Measurements from ENCODE around the gene VCAN.

VCAN gene

DNA sequence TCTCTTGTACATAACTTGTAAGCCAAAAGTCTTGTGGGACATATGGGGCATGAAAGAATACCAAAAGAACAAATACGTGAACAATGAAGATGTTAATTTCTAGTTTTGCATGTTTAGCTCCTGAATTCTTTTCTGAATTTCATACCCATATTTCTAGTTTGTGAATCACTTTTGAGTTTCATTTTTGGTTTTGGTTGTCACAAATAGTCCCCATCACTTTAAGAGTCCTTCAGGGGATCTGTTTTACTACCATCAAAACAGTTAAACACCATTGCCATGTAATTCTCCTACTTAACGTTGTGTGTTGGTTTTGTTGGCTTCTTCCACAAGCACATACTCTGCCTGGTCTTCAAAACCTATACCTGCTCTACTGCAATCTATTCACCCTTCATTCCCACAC, 27.0 kb downstream of the VCAN start:
- DNase-seq, result no peak

DNA sequence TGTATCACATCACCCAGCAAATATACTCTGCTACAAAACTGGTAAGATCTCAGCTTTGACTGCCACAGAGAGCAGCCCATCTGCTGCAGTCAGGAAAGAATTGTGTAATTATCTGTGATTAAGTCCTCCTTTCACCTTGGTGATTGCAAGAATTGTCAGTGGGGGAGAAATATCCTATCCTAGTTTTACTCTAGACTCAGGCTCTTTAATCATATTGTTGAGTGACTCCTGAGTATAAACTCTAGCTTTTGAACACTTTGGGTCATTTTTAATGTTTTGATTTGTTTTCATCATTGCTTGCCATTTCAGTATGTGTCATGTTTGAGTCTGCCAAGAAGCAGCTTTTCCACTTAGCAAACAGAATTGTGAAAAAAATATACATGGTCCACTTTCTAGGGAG, 32.1 kb downstream of the VCAN start:
- no peak for DNase-seq

DNA sequence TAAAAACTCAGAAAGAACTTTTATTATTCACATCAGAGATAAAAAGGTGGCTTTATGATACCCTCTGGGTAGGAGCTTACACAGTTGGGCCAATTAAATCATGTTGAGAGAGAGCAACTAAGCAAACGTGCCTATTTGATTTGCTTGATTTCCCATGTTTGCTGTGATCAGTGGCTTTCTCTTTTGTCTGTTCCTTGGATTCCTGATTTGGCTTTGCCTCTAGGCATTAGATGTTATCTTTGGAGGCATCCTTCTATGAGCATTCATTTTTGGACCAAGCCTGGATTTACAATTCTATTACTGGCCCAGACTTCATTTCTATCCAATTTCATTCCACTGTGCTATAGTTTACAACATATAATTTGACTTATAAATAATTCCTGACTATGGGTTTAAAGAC, 35.9 kb downstream of the VCAN start:
- no peak for DNase-seq

DNA sequence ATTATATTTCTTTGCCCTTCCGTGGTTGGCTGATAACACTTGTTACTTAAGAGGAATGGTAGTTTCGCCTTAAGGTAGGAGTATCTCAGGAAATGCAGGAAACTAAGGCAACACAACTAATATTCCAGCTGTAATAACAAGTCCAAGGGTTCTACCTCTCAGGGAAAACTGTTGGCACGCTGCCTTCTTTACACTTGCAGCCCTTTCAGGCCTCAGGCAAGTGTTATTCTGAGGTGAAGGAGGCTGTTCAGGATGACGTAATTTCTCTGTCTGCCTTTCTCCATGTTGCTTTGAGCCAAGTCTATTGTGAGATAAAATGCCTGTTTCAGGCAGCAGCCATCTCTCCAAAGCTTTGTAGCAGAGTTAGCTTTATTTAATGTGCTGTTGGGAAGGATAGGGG, 38.0 kb downstream of the VCAN start:
- no peak for DNase-seq

DNA sequence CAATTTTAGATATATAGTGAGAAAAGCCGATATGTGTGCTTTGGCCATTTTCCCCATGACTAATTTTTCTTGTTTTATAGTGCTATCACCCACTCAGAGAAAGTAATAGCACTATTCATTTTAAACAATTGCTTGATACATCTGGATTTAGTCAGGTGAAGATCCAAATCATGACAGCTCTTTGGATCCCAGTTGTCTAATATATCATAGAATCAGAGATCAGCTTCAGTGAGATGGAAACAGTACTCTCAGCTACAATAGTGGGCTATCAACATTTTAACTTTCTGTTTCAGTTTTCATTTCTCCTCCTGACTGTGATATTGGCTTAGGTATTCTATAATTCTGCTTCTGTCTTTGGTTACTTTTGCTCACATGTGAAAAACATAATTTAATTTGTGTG, 38.7 kb downstream of the VCAN start:
- no peak for DNase-seq

DNA sequence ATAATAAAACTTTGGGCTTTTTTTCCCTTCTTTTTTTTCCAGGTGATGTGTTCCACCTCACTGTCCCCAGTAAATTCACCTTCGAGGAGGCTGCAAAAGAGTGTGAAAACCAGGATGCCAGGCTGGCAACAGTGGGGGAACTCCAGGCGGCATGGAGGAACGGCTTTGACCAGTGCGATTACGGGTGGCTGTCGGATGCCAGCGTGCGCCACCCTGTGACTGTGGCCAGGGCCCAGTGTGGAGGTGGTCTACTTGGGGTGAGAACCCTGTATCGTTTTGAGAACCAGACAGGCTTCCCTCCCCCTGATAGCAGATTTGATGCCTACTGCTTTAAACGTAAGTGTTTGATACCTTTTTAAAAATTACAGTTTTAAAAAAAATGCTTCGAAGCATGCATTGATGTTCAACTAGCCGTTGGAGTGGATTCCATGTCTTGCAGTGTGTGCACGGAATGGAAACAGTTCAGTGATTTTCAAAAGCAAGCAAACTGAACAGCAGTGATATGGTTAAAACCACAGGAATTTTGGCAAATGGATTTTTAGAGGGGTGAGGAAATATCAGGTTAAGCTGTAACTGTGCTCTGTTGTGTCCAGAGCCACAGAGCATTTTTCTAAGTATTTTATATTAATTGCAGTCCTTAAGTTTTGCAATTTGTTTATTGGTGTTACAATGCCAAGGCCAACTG, 40.7 kb downstream of the VCAN start:
- no peak for DNase-seq

DNA sequence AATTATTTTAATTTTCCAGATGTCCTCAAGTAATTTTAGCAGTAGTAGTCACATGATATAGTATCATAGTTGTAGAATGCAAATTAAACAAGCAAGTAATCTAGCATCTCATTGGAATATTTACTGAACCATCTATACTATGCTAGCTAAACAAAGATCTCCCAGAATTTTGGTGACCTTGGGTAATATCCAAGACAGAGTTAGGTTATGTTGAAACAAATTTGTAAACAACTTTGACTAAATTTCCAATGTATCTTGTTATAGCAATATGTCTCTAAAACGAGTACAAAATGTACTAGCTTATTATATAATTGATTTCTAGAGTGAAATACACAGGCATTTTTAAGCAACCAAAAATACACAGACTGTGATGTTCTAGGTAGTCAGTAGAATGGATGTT, 41.5 kb downstream of the VCAN start:
- DNase-seq, result no peak

DNA sequence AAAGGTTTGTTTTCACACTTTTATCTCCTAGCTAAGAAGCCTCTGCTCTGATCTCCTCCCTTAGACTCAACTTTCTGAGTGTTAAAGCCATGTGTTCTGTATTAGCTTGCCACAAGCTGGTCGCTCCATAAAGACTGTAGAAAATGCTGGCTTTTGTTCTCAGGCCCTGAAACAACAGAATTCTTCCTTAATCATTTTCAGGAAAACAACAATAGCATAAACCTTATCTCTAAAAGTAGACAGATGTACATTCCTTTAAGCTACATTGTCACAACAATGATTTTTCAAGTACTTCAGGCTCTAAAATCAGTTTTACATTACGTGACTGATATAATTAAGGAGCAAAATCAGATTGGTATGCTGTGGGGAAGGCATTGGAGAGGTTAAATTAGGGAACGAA, 41.9 kb downstream of the VCAN start:
- no peak for DNase-seq

DNA sequence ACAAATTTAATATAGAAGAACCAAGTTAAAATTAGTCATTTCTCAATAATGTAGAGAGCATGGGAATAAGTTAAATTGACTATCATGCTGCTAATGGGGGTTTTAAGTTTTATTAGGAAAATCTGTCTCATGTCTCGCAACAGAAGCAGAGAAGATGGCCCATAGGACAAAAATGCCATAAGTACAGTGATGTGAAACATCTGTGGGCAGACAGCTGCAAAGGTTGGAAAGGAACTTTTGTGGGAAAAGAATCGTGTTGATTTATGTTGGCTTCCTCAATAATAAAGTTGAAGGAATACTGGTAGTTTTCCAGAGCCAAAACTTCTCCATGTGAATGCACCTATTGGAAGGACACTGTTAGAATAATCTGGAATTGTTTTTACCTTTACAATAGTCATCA, 44.8 kb downstream of the VCAN start:
- no peak for DNase-seq

DNA sequence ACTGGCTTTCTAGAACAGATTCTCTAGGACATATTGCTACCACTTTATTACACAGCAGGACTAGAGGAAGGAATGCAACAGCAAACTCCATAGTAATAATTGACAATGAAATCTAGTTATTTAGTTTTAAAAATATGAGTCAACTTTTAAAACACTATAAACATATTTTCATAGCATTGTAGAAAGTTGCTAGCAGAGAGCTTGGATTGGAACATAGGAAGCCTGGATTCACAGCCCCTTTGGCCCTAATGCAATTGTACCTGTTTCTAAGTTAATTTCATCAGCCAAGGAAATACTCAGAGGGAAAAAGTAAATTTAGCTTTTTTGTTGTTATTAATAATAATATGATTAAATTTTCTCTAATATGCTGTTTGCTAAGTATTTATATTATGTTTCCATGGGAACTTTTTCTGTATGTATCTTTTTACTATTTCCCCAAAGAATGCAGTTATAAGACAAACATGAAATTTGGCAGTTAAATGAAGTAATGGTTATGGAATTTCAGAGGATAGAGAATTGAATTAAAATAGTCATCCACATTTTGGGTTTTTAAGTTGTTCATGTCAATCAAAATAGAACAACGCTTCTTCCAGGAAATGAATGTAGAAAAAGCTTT, 45.6 kb downstream of the VCAN start:
- no peak for DNase-seq

DNA sequence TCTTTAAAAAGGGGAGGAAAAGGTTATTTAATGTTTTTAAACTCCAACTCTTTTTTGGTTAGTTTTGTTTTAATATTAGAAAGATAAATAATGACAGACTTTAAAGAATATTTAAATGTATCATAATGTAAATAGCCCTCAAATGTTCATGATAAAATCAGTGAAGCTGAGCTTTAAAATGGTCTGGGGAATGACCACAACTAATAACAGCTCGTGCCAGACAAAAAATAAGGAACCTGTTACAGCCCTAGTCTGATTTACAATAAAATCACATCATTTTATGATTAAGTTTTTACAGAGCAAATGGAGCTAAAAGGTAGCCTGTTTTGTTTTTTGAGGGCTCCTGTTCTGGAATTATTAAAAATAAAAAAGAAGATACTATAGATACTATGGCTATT, 46.1 kb downstream of the VCAN start:
- no peak for DNase-seq

DNA sequence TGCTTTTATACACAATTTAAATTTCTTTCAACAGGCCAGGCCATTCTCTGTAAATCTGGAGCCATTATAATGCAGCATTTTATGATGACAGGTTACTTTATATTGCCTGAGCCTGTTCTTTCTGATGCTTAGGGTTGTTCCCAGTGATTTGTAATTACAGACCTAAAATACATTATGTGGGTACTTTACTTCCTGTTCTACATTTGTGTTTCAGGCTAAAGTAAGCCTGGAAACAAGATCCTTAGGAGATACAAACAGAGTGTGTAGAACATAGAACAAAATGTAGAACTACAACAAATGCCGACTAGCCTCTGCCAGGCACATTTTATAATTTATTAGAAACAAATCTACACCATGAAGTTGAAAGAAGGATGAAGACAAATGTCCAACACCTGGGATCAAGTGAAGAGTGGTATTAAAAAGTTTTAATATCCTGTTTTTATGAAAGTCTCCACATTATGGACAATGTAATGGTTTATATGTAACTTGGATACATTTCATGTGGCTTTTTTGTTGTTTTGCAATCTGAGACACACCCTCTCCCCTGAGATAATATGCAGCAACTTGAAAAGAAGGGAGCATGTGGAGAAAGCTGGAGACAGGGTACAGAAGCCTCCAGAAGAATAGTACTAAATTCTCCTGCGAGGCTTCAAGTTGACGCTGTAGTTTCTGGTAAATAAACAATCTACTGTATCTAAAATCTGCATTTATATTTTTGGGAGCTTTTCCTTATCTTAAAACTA, 46.9 kb downstream of the VCAN start:
- DNase-seq, result no peak

DNA sequence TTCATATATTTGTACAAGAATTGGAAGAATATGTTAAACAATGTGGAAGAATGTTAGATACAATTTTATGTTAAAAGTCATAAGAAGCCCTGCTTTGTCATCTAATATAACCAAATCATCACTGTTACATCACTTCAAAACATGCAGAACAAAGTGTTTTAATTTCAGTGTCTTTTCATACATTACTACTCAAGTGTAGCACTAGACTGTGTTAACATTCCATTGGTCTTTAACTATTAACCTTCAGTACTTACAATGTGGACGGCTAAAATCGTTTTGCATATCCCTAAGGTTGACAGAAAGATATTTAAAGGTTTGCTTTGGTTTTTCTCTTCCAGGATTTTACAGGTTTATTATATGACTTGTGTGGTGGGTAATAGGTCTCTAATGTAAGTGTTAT, 50.9 kb downstream of the VCAN start:
- DNase-seq, result no peak

DNA sequence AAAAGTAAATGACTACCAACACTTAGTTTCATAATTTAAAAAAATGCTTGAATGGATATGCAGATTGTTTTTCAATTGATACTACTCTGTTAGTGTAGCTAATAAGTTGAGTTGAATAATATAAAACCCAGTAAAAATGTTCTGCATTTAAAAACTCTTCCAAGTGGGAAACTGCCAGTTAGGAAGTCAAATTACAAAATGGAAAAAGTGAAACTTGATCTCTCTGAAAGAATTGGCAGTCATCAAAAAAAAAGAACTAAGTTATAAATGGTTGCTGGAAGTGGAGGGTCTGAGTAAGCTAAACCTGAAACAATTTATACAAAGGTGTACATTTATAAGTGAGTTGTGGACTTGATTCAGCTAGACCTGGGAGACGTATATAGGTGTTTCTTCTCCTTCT, 52.4 kb downstream of the VCAN start:
- no peak for DNase-seq

DNA sequence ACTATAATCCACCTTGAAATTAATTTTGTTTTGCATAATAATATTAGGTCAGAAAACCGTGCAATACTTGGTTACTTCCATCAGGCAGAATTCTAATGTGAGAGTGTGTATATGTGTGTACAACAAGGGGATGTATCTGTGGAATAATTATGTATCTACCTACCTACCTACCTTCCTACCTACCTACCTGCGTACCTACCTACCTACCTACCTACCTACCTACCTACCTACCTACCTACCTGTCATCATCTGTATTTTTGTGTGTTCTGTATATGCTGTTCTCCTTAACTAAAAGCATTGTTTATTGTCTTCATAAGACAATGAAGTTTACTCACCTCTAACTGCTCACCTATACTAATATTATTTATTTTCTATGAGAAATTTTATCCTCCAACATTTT, 52.8 kb downstream of the VCAN start:
- no peak for DNase-seq

DNA sequence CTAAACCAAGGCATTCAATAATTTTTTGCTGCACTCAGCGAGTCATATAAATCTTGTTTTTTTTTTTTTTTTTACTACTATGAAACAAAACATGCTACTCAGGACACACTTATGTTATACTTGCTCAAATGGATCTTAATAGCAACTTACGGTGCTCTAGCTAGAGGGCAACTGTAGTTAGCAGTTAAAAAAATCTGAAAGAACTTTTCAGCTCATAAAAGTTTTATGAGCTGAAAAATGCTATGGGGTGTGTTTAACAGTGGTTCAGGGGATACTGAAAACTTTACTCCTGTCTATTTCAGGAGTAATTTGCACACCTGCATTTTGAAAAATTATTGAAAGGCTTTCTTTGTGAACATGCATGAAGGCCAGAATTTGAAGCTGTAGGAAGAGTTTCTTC, 53.4 kb downstream of the VCAN start:
- DNase-seq, result no peak

DNA sequence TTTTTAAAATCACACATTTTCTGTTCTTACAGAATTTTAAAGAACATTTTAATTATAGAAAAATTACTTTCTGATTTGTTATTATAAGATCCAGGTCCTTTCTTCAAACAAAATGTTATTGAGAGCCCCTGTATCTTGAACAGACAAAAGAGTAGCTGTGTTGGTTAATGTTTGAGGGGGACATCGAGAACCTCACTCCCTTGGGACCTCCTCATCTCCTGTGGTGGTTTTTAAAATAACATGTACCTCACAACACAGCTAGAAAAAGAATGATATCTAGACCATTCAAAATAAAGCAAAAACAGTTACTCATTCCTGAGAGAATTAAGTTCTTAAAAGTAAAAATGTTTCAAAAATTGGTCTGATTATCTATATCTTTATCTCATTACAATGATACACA, 54.7 kb downstream of the VCAN start:
- DNase-seq, result no peak

DNA sequence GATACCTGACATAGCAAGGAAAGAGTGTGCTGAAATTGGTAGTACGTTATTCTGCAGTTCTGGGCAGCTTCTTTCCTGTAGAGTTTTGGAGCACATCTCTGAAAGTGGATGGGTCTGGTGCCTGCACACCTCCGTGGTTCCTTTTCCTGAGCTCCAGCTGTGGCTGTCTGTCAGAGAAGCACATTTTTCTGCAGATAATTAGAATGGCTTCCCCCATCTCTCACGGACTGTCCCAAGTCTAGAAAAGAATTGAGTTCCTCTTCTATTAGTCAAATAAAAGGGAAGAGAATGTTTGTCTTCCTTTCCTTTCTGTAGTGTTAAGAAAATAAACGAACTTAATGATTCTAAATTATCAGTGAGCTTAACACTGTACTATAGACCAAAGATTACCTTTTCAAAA, 55.7 kb downstream of the VCAN start:
- DNase-seq, result no peak

DNA sequence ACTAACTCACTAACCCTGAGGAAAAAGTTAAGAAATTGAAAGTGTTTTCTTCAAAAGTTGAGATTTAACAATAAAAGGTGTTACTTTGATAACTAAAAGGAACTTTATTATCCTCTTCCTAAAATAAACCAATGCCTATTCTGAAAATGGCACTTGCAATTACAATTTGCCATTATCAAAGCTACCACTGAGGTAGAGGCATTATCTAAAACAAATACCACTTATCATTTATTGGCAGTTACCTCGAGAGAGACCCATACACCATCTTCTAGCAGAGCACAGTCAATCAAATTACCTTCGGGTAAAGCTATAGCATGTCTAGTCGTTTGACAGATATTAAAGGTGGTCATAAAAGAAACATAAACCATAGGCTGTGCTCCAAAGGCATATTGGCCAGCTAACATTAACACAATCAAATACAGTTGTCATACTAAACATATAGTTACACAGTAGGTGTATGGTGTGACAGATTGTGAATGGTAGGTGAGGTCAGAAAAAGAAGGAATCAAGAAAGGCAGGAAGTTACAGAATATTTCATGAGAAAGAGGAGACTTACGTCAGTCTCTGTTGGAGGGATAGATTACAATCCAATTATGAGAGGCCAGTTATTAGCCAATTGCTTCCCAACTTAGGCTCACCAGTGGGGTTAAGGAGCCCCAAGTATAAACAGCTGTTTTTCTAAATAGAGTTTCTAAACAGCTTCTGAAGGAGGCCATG, 56.3 kb downstream of the VCAN start:
- DNase-seq, result no peak

DNA sequence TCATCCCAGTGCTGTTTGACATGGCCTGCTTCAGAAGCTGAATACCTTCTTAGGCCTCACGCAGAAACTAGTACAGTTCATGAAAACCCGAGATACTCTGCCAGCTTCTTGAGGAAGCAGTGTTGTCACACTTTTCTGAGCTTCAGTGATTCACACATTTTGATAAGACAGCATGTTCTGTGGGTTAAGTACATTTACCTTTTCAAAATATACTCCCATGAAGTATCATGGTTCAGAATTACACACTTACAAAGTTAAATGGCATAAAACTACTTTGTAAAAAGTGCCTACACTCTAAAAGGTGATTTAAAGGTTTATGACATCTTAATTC, 56.9 kb downstream of the VCAN start:
- no peak for DNase-seq

DNA sequence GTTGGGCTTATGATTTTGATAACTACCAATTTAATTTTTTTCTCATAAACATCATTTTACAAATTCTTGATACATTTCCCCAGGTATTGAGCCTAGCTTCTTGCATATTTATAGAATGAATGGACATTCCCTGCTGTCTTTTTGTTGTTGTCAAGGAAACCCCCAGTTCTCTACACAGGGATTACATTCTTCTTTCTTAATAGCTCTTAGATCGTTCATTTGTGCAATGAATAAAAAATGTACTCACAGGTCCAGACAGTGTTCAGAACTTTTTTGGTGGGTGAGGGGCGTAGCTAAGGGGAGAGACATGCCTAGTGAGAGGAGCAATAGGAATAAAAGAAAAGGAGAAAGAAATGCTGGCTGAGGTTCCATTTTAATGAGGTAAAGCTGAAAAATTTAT, 58.6 kb downstream of the VCAN start:
- no peak for DNase-seq

DNA sequence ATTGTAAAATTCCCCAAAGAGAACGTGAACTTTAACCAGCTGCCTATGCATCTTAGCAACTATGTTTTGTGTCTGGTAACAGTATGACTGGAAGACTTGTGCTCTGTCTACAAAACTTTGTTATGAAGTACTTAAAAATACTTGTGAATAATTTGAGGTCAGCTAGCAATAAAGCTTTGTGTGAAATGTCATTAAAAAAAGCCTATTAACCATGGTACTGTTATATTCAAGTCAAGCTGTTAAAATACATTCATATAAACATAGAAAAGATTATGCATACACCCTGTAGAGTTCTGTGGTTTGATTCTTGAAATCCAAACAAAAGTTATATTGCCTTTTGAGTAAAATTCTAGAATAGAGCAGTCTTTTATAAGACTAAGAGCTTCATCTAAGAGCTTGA, 60.1 kb downstream of the VCAN start:
- no peak for DNase-seq

DNA sequence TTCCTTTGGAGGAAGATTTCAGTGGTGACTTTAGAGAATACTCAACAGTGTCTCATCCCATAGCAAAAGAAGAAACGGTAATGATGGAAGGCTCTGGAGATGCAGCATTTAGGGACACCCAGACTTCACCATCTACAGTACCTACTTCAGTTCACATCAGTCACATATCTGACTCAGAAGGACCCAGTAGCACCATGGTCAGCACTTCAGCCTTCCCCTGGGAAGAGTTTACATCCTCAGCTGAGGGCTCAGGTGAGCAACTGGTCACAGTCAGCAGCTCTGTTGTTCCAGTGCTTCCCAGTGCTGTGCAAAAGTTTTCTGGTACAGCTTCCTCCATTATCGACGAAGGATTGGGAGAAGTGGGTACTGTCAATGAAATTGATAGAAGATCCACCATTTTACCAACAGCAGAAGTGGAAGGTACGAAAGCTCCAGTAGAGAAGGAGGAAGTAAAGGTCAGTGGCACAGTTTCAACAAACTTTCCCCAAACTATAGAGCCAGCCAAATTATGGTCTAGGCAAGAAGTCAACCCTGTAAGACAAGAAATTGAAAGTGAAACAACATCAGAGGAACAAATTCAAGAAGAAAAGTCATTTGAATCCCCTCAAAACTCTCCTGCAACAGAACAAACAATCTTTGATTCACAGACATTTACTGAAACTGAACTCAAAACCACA, 67.4 kb downstream of the VCAN start:
- no peak for DNase-seq

DNA sequence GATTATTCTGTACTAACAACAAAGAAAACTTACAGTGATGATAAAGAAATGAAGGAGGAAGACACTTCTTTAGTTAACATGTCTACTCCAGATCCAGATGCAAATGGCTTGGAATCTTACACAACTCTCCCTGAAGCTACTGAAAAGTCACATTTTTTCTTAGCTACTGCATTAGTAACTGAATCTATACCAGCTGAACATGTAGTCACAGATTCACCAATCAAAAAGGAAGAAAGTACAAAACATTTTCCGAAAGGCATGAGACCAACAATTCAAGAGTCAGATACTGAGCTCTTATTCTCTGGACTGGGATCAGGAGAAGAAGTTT, 67.9 kb downstream of the VCAN start:
- DNase-seq, result no peak
